Measurements from ENCODE around the gene SHH. TPM values are rescaled to one million over a fixed set of nuclear protein-coding genes. Genes with fewer than 3 reads are reported as not detected.

Gene SHH
- polyA plus RNA-seq, 1 donor: 7.5 TPM

GRCh38 chr7:155792315-155792960, 19.8 kb downstream of the SHH start:
- H3K27me3 ChIP-seq (ENCODE audit: control insufficient read depth, insufficient read depth, low read length): peaks cover 20% of the 10 kb centered on the region
- WGBS (ENCODE audit: insufficient coverage, low lambda C conversion rate): 95% methylated on average over 4 of the region's 14 CpGs
- H3K36me3 ChIP-seq (ENCODE audit: control insufficient read depth, insufficient read depth, low read length): no peaks in the 10 kb centered on the region
- H3K4me1 ChIP-seq (ENCODE audit: control insufficient read depth, insufficient read depth, low read length): peaks cover 10% of the 10 kb centered on the region
- no peak overlapping the region for H3K27ac ChIP-seq (ENCODE audit: low read length)
- no peak overlapping the region for H3K4me3 ChIP-seq (ENCODE audit: low read length)
- peaks cover 12% of the 10 kb centered on the region for H3K9me3 ChIP-seq (ENCODE audit: control insufficient read depth, low read depth, low read length)
- DNase-seq: no peak

- no peak for DNase-seq
- H3K27me3 ChIP-seq (ENCODE audit: control insufficient read depth, insufficient read depth, low read length): peaks cover 22% of the 10 kb centered on the region
- H3K4me1 ChIP-seq (ENCODE audit: control insufficient read depth, insufficient read depth, low read length): peaks cover 10% of the 10 kb centered on the region
- no peak overlapping the region for H3K4me3 ChIP-seq (ENCODE audit: low read length)
- H3K36me3 ChIP-seq (ENCODE audit: control insufficient read depth, insufficient read depth, low read length): no peaks in the 10 kb centered on the region
- 83% methylated on average over 1 of the region's 7 CpGs for WGBS (ENCODE audit: insufficient coverage, low lambda C conversion rate)
- H3K9me3 ChIP-seq (ENCODE audit: control insufficient read depth, low read depth, low read length): peaks cover 12% of the 10 kb centered on the region
- no peak overlapping the region for H3K27ac ChIP-seq (ENCODE audit: low read length)
Measured at GRCh38 chr7:155791836-155792235, 20.4 kb downstream of the SHH start.

GRCh38 chr7:155791214-155791737, 21.0 kb downstream of the SHH start:
- no CpG with 5 or more reads among the region's 19 CpGs for WGBS (ENCODE audit: insufficient coverage, low lambda C conversion rate)
- Histone ChIP-seq H3K27ac (ENCODE audit: low read length) (no peak overlapping the region), H3K27me3 (ENCODE audit: control insufficient read depth, insufficient read depth, low read length) (peaks cover 20% of the 10 kb centered on the region), H3K4me3 (ENCODE audit: low read length) (no peak overlapping the region), H3K4me1 (ENCODE audit: control insufficient read depth, insufficient read depth, low read length) (peaks cover 6% of the 10 kb centered on the region), H3K36me3 (ENCODE audit: control insufficient read depth, insufficient read depth, low read length) (no peaks in the 10 kb centered on the region), H3K9me3 (ENCODE audit: control insufficient read depth, low read depth, low read length) (peaks cover 12% of the 10 kb centered on the region)
- no peak for DNase-seq

- no peak for DNase-seq
- Histone ChIP-seq H3K36me3 (ENCODE audit: control insufficient read depth, insufficient read depth, low read length) (no peaks in the 10 kb centered on the region), H3K27ac (ENCODE audit: low read length) (no peak overlapping the region), H3K4me3 (ENCODE audit: low read length) (no peak overlapping the region), H3K27me3 (ENCODE audit: control insufficient read depth, insufficient read depth, low read length) (peaks cover 18% of the 10 kb centered on the region), H3K4me1 (ENCODE audit: control insufficient read depth, insufficient read depth, low read length) (peaks cover 6% of the 10 kb centered on the region), H3K9me3 (ENCODE audit: control insufficient read depth, low read depth, low read length) (peaks cover 12% of the 10 kb centered on the region)
- no CpG with 5 or more reads among the region's 8 CpGs for WGBS (ENCODE audit: insufficient coverage, low lambda C conversion rate)
Measured at GRCh38 chr7:155790666-155791065, 21.6 kb downstream of the SHH start.

GRCh38 chr7:155789001-155789725, 23.1 kb downstream of the SHH start:
- no peak for DNase-seq
- peaks cover 12% of the 10 kb centered on the region for H3K9me3 ChIP-seq (ENCODE audit: control insufficient read depth, low read depth, low read length)
- H3K4me1 ChIP-seq (ENCODE audit: control insufficient read depth, insufficient read depth, low read length): peaks cover 6% of the 10 kb centered on the region
- H3K27ac ChIP-seq (ENCODE audit: low read length): no peak overlapping the region
- no CpG with 5 or more reads among the region's 29 CpGs for WGBS (ENCODE audit: insufficient coverage, low lambda C conversion rate)
- H3K36me3 ChIP-seq (ENCODE audit: control insufficient read depth, insufficient read depth, low read length): peaks cover 3% of the 10 kb centered on the region
- peaks cover 18% of the 10 kb centered on the region for H3K27me3 ChIP-seq (ENCODE audit: control insufficient read depth, insufficient read depth, low read length)
- H3K4me3 ChIP-seq (ENCODE audit: low read length): no peak overlapping the region

GRCh38 chr7:155788616-155789000, 23.7 kb downstream of the SHH start:
- Histone ChIP-seq H3K36me3 (ENCODE audit: control insufficient read depth, insufficient read depth, low read length) (peaks cover 4% of the 10 kb centered on the region), H3K9me3 (ENCODE audit: control insufficient read depth, low read depth, low read length) (peaks cover 12% of the 10 kb centered on the region), H3K27ac (ENCODE audit: low read length) (no peak overlapping the region), H3K4me3 (ENCODE audit: low read length) (no peak overlapping the region), H3K27me3 (ENCODE audit: control insufficient read depth, insufficient read depth, low read length) (peaks cover 18% of the 10 kb centered on the region), H3K4me1 (ENCODE audit: control insufficient read depth, insufficient read depth, low read length) (peaks cover 6% of the 10 kb centered on the region)
- WGBS (ENCODE audit: insufficient coverage, low lambda C conversion rate): no CpG with 5 or more reads among the region's 22 CpGs
- DNase-seq: no peak

GRCh38 chr7:155787171-155787851, 25.0 kb downstream of the SHH start:
- Histone ChIP-seq H3K4me1 (ENCODE audit: control insufficient read depth, insufficient read depth, low read length) (peaks cover 6% of the 10 kb centered on the region), H3K4me3 (ENCODE audit: low read length) (peak overlapping the region; percentile 16), H3K36me3 (ENCODE audit: control insufficient read depth, insufficient read depth, low read length) (peaks cover 15% of the 10 kb centered on the region), H3K27me3 (ENCODE audit: control insufficient read depth, insufficient read depth, low read length) (peaks cover 18% of the 10 kb centered on the region), H3K27ac (ENCODE audit: low read length) (no peak overlapping the region), H3K9me3 (ENCODE audit: control insufficient read depth, low read depth, low read length) (peaks cover 8% of the 10 kb centered on the region)
- peak in 1 of 2 donors; percentile 23 for DNase-seq
- WGBS (ENCODE audit: insufficient coverage, low lambda C conversion rate): no CpG with 5 or more reads among the region's 68 CpGs

- Histone ChIP-seq H3K36me3 (ENCODE audit: control insufficient read depth, insufficient read depth, low read length) (peaks cover 19% of the 10 kb centered on the region), H3K9me3 (ENCODE audit: control insufficient read depth, low read depth, low read length) (peaks cover 4% of the 10 kb centered on the region), H3K27me3 (ENCODE audit: control insufficient read depth, insufficient read depth, low read length) (peaks cover 18% of the 10 kb centered on the region), H3K4me1 (ENCODE audit: control insufficient read depth, insufficient read depth, low read length) (peaks cover 6% of the 10 kb centered on the region), H3K27ac (ENCODE audit: low read length) (no peak overlapping the region), H3K4me3 (ENCODE audit: low read length) (no peak overlapping the region)
- no peak for DNase-seq
- WGBS (ENCODE audit: insufficient coverage, low lambda C conversion rate): 88% methylated on average over 4 of the region's 10 CpGs
Measured at GRCh38 chr7:155786491-155786890, 25.8 kb downstream of the SHH start.

- 100% methylated on average over 2 of the region's 10 CpGs for WGBS (ENCODE audit: insufficient coverage, low lambda C conversion rate)
- Histone ChIP-seq H3K27me3 (ENCODE audit: control insufficient read depth, insufficient read depth, low read length) (peaks cover 18% of the 10 kb centered on the region), H3K4me1 (ENCODE audit: control insufficient read depth, insufficient read depth, low read length) (peaks cover 6% of the 10 kb centered on the region), H3K4me3 (ENCODE audit: low read length) (no peak overlapping the region), H3K9me3 (ENCODE audit: control insufficient read depth, low read depth, low read length) (peaks cover 4% of the 10 kb centered on the region), H3K36me3 (ENCODE audit: control insufficient read depth, insufficient read depth, low read length) (peaks cover 28% of the 10 kb centered on the region), H3K27ac (ENCODE audit: low read length) (no peak overlapping the region)
- no peak for DNase-seq
Measured at GRCh38 chr7:155785536-155785935, 26.7 kb downstream of the SHH start.

GRCh38 chr7:155782466-155782865, 29.8 kb downstream of the SHH start:
- Histone ChIP-seq H3K27me3 (ENCODE audit: control insufficient read depth, insufficient read depth, low read length) (peaks cover 7% of the 10 kb centered on the region), H3K9me3 (ENCODE audit: control insufficient read depth, low read depth, low read length) (no peaks in the 10 kb centered on the region), H3K4me1 (ENCODE audit: control insufficient read depth, insufficient read depth, low read length) (peaks cover 5% of the 10 kb centered on the region), H3K4me3 (ENCODE audit: low read length) (no peak overlapping the region), H3K27ac (ENCODE audit: low read length) (no peak overlapping the region), H3K36me3 (ENCODE audit: control insufficient read depth, insufficient read depth, low read length) (peaks cover 46% of the 10 kb centered on the region)
- no peak for DNase-seq
- no CpG with 5 or more reads among the region's 10 CpGs for WGBS (ENCODE audit: insufficient coverage, low lambda C conversion rate)
